ENCODE results near the gene PDZRN4. TPM values are rescaled to one million over a fixed set of nuclear protein-coding genes. Genes with fewer than 3 reads are reported as not detected.
"Not testable (repeated sequence)": the region's sequence is repeated elsewhere in the genome, so short reads cannot be mapped to it uniquely, and the experiment has no call there.

PDZRN4 gene
- total and polyA plus RNA-seq, 10 donors: 0.07 to 0.77 (median 0.29) TPM; not detected in 2

DNA sequence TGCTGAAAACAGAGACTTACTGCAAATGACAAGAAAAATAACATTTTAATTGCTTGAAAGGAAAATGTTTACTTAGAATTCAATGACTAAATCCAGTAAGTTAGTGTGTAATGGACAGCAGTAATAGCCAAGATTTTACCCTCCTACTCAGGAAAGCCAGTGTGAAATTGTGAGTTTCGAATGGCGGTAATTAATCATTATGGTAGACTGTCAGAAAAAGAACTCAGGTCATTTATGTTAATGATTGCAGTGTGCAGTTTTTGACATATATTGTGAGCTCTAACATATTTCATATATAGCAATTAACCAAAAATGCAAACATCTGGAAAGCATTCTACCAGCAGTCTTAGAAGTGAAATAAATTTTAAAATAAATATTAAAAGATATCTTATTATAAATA lies 60.3 kb downstream of the PDZRN4 start:
- Histone ChIP-seq H3K4me3 (no peak overlapping the region), H3K27ac (no peak overlapping the region), H3K4me1 (no peaks in the 10 kb centered on the region), H3K27me3 (replicated peaks in 1 of 7) (no peaks in the 10 kb centered on the region), H3K36me3 (no peaks in the 10 kb centered on the region), H3K9me3 (no peaks in the 10 kb centered on the region)
- intact Hi-C loops (cut with DNase I; ENCODE audit: low total_unique reads): no loop called here
- no peak for TF ChIP-seq POLR2A (IDR thresholded peaks at IDR 0.05)
- TF ChIP-seq CTCF (IDR thresholded peaks at IDR 0.05 in 8 of 11, conservative IDR thresholded peaks at IDR 0.05 in 3 of 11): no peak
- TF ChIP-seq POLR2AphosphoS5 (IDR thresholded peaks at IDR 0.05): no peak
- WGBS, 5 donors: 92 to 97% (median 93%) methylated on average over 2 of the region's 2 CpGs
- no peak for DNase-seq

DNA sequence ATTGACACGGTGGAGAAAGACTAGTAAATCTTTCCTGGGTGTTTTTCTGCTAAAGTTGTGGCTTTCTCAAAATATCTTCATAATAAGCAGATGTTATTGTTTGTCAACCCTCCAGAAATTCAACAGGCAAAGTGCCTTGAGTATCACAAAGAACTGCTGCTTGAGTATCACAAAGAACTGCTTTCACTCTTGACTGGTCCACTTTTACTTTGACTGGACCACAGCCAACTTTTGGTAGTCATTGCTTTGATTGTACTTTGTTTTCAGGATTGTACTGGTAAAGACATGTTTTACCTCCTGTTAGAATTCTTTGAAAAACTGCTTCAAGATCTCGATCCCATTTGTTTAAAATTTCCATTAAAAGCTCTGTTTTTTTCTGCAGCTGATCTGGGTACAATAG lies 62.6 kb downstream of the PDZRN4 start:
- no peak for DNase-seq
- no peaks in the 10 kb centered on the region for H3K4me1 ChIP-seq

DNA sequence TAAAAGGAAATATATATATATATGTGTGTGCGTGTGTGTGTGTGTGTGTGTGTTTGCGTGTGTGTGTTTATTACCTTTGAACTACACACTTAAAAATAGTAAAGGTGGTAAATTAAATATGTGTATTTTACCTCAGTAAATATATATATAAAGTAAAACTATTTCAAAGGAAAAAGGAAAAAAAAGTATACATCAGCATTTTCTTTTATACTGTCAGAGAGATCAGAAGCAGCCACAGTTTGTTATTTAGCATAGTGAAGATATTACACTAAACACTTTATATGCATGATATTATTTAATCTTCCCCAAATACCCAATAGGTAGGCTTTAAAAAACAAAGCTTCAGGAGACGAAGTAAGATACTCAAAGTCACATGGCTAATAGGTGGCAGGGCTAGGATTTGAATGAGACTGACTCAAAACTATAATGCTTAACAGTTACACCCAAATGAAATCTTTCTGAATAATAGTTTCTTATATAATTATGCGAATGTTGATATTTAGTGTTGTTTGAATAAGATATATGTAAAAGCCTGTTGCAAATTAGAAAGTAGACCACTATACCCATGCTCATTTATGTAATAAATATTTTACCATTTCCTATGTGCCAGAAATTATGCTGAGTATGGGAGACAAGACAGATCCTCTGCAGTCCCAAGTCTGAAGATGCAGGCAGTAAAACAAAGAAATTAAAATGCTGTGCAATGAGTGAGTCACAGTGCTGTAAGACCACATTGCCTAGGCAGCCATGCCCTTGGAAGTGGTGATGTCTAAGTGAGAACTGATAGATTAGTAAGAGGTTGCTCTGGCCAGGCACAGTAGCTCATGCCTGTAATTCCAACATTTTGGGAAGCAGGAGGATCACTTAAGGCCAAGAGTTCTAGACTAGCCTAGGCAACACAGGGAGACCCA lies 66.1 kb downstream of the PDZRN4 start:
- no peaks in the 10 kb centered on the region for H3K4me1 ChIP-seq
- TF ChIP-seq POLR2A (IDR thresholded peaks at IDR 0.05) (no peak), POLR2AphosphoS5 (IDR thresholded peaks at IDR 0.05) (no peak), CTCF (IDR thresholded peaks at IDR 0.05 in 8 of 11, conservative IDR thresholded peaks at IDR 0.05 in 3 of 11) (no peak)
- whole genome bisulfite sequencing, 5 donors: 71 to 84% (median 76%) methylated on average over 4 of the region's 4 CpGs
- no peaks in the 10 kb centered on the region for H3K9me3 ChIP-seq
- no peak for DNase-seq
- intact Hi-C loops (cut with DNase I; ENCODE audit: low total_unique reads): no loop called here
- no peak overlapping the region for H3K4me3 ChIP-seq
- no peaks in the 10 kb centered on the region for H3K27me3 ChIP-seq (replicated peaks in 1 of 7)
- no peak overlapping the region for H3K27ac ChIP-seq
- H3K36me3 ChIP-seq: no peaks in the 10 kb centered on the region

More for the DNA sequence above, 62.6 kb downstream of the PDZRN4 start:
- Histone ChIP-seq H3K9me3 (no peaks in the 10 kb centered on the region), H3K27ac (no peak overlapping the region), H3K4me3 (no peak overlapping the region), H3K36me3 (no peaks in the 10 kb centered on the region), H3K27me3 (replicated peaks in 1 of 7) (no peaks in the 10 kb centered on the region)
- WGBS, 5 donors: 66 to 75% (median 72%) methylated on average over 2 of the region's 2 CpGs
- intact Hi-C loops (cut with DNase I; ENCODE audit: low total_unique reads): no loop called here
- TF ChIP-seq POLR2A (IDR thresholded peaks at IDR 0.05): no peak

GRCh38 chr12:41263196-41263595 lies 75.1 kb downstream of the PDZRN4 start:
- DNase-seq; H3K27ac ChIP-seq; H3K36me3 ChIP-seq; H3K4me3 ChIP-seq; H3K4me1 ChIP-seq; H3K9me3 ChIP-seq; H3K27me3 ChIP-seq (replicated peaks in 1 of 7); intact Hi-C loops (cut with DNase I; ENCODE audit: low total_unique reads): not testable (repeated sequence)
- WGBS, 5 donors: 71 to 97% (median 89%) methylated on average over 6 of the region's 6 CpGs

DNA sequence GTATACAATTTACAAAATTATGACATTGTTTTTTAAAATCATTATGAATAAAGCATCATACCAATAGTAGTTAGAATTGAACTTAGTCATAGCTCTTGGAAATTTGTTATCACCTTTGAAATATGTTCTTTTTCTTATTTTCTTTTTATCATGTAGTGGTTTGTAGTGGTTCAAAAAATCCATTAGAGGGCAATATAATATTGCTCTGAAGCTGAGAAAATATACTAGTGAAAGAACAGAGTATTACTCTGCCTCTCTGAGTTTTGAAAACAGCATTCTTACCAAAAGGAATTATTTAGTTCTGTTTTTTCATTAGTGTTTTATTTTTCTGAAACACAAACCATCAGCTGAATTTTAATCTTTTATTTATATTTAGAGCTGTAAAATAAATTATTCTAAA lies 76.2 kb downstream of the PDZRN4 start:
- Histone ChIP-seq H3K36me3 (no peaks in the 10 kb centered on the region), H3K9me3 (no peaks in the 10 kb centered on the region), H3K4me1 (no peaks in the 10 kb centered on the region), H3K4me3 (no peak overlapping the region), H3K27ac (no peak overlapping the region), H3K27me3 (replicated peaks in 1 of 7) (no peaks in the 10 kb centered on the region)
- intact Hi-C loops (cut with DNase I; ENCODE audit: low total_unique reads): no loop called here
- no peak for DNase-seq
- no peak for TF ChIP-seq POLR2AphosphoS5 (IDR thresholded peaks at IDR 0.05)
- peak in 6 of 11 experiments; percentile 9 to 39 (median 32) for TF ChIP-seq CTCF (IDR thresholded peaks at IDR 0.05 in 8 of 11, conservative IDR thresholded peaks at IDR 0.05 in 3 of 11)
- no peak for TF ChIP-seq POLR2A (IDR thresholded peaks at IDR 0.05)

All from spleen (tissue), 11 donors.